HepG2 (cell line): ENCODE data around the gene THBD. TPM values are rescaled to one million over a fixed set of nuclear protein-coding genes. Genes with fewer than 3 reads are reported as not detected.

Experiments
- ATAC-seq: fragments of 200-7000 bp; cut with Tn5 transposase; 3 replicates; pipeline ENCODE4 v1.9.1; 2020; ENCODE audit warnings: mild to moderate bottlenecking, moderate library complexity
- BruUV-seq: library from RNA; stranded (reverse); fragments of 400-500 nt; replicated peaks from 2 replicates; lab custom pipeline; 2021; lab: Mats Ljungman, UMichigan
- CTCF ChIA-PET: fragments of 300-600 bp; formaldehyde crosslinking; extraction: SDS; loops from one replicate; lab custom pipeline; 2021; ENCODE audit warnings: low total read pairs, inconsistent platforms, low intra/inter-chr PET ratio; lab: Yijun Ruan, JAX
- POLR2A ChIA-PET: fragments of 350-600 bp; sonication (Branson Sonifier 250); formaldehyde crosslinking; loops from one replicate; lab custom pipeline; 2020; ENCODE audit warnings: antibody characterized with exemption, inconsistent platforms; lab: Yijun Ruan, JAX
- DNase-seq: peaks from one replicate; pipeline ENCODE4 v3.0.0-alpha.2; 2015; ENCODE audit warnings: low spot score
- FAIRE-seq: peaks from 3 replicates; lab custom pipeline; 2011; peaks lifted over from hg19 to GRCh38; lab: Jason Lieb, UNC
- H2AFZ ChIP-seq: one replicate; pipeline ENCODE4 v1.6.1; 2011; ENCODE audit warnings: low read length, inconsistent platforms
- H3K27ac ChIP-seq: fragments of 300-600 bp; 3 replicates; pipeline ENCODE4 v1.8.0; 2011; ENCODE audit warnings: mixed run types, mild to moderate bottlenecking, mixed read lengths, low read length, inconsistent platforms; ENCODE audit not compliant: insufficient read depth; ENCODE audit errors: extremely low read length
- H3K27me3 ChIP-seq, 2 experiments: fragments of 200-600 bp in 1 of 2; 2 replicates in 1 of 2; 3 replicates in 1 of 2; pipeline versions ENCODE4 v1.6.0 to v1.8.0; 2011; ENCODE audit warnings: low read length in 2 of 2, mild to moderate bottlenecking in 2 of 2, moderate library complexity in 2 of 2, inconsistent platforms in 1 of 2; ENCODE audit not compliant: insufficient read depth in 2 of 2, control insufficient read depth in 1 of 2
- H3K36me3 ChIP-seq, 2 experiments: fragments of 200-600 bp in 1 of 2; replicated peaks in 1 of 2; 2 replicates in 1 of 2; 3 replicates in 1 of 2; pipeline versions ENCODE4 v1.5.1 to v1.8.0; 2011; ENCODE audit warnings: low read length in 2 of 2, inconsistent platforms in 1 of 2; ENCODE audit not compliant: insufficient read depth in 2 of 2, control insufficient read depth in 1 of 2
- H3K4me1 ChIP-seq: 2 replicates; pipeline ENCODE4 v1.5.1; 2012; ENCODE audit warnings: low read length, inconsistent platforms; ENCODE audit not compliant: insufficient read depth
- H3K4me2 ChIP-seq: 2 replicates; pipeline ENCODE4 v1.6.0; 2011; ENCODE audit warnings: low read depth, low read length, inconsistent platforms
- H3K4me3 ChIP-seq, 3 experiments: fragments of 200-600 bp in 1 of 3; sonication (generic), shearing (Covaris generic) in 1 of 3; replicated peaks in 1 of 3; 2 replicates each; pipeline ENCODE4 v1.5.1; 2011 to 2016; ENCODE audit warnings: low read length in 3 of 3, inconsistent platforms in 2 of 3, low read depth in 2 of 3, mild to moderate bottlenecking in 2 of 3, control low read depth in 1 of 3, mixed read lengths in 1 of 3; ENCODE audit not compliant: insufficient read depth in 1 of 3
- H3K79me2 ChIP-seq: one replicate; pipeline ENCODE4 v1.6.1; 2011; ENCODE audit warnings: low read length, inconsistent platforms; ENCODE audit not compliant: insufficient read depth
- H3K9ac ChIP-seq: 2 replicates; pipeline ENCODE4 v1.6.0; 2011; ENCODE audit warnings: mild to moderate bottlenecking, low read depth, low read length, inconsistent platforms; ENCODE audit not compliant: insufficient read depth
- H3K9me3 ChIP-seq: 2 replicates; pipeline ENCODE4 v1.5.1; 2012; ENCODE audit warnings: mild to moderate bottlenecking, low read length
- H4K20me1 ChIP-seq: 2 replicates; pipeline ENCODE4 v1.6.0; 2011; ENCODE audit warnings: inconsistent platforms, mild to moderate bottlenecking, low read length, moderate library complexity; ENCODE audit not compliant: insufficient read depth
- CREB1 ChIP-seq, 2 experiments: fragments of 450-650 bp in 1 of 2; IDR thresholded peaks; 2 replicates each; pipeline ENCODE4 v1.6.1; 2016 to 2017; ENCODE audit warnings: control low read depth in 1 of 2, mild to moderate bottlenecking in 1 of 2, missing compliant biosample characterization in 1 of 2, missing genetic modification characterization in 1 of 2
- ERF ChIP-seq: IDR thresholded peaks from 2 replicates; pipeline ENCODE4 v1.6.1; 2018; ENCODE audit warnings: missing biosample characterization, missing genetic modification reagents
- HMGXB4 ChIP-seq, 2 experiments: sonication (generic) in 1 of 2; formaldehyde crosslinking in 1 of 2; IDR thresholded peaks; 2 replicates each; pipeline versions ENCODE4 v1.4.0 to v1.6.1; 2018 to 2020; ENCODE audit warnings: missing genetic modification reagents in 2 of 2, borderline replicate concordance in 1 of 2, low read depth in 1 of 2, mild to moderate bottlenecking in 1 of 2, missing biosample characterization in 1 of 2
- LCORL ChIP-seq, 2 experiments: fragments of 450-650 bp in 1 of 2; sonication (generic) in 1 of 2; formaldehyde crosslinking in 1 of 2; IDR thresholded peaks; 2 replicates each; pipeline versions ENCODE4 v1.5.0 to v1.6.1; 2017 to 2020; ENCODE audit warnings: antibody characterized with exemption in 1 of 2, missing genetic modification reagents in 1 of 2
- MAFF ChIP-seq: IDR thresholded peaks from 2 replicates; pipeline ENCODE4 v1.6.1; 2011; ENCODE audit warnings: low read depth, low read length, improper control_type of control experiment
- ZNF710 ChIP-seq: sonication (generic); formaldehyde crosslinking; IDR thresholded peaks from 2 replicates; pipeline ENCODE4 v1.5.0; 2020; ENCODE audit warnings: mild to moderate bottlenecking, missing genetic modification reagents, borderline replicate concordance
- ZNF841 ChIP-seq: sonication (generic); formaldehyde crosslinking; IDR thresholded peaks from 2 replicates; pipeline ENCODE4 v1.8.1; 2023; ENCODE audit warnings: missing genetic modification reagents, borderline replicate concordance
- WGBS: methylation state at CpG from one replicate; pipeline ENCODE4 v1.1.6; 2017; ENCODE audit warnings: low lambda C conversion rate; 5-methylcytosine and 5-hydroxymethylcytosine counted together
- in situ Hi-C: cut with HindIII; loops from 2 replicates; pipeline ENCODE4 v1.10.0; 2017; ENCODE audit warnings: low pct_unique_long_range_greater_than_20kb; ENCODE audit not compliant: extremely low pct_ligation_motif_present
- intact Hi-C: fragments of 100-400 bp; cut with micrococcal nuclease; formaldehyde crosslinking; loops from one replicate; pipeline ENCODE4 v1.10.0; 2022; ENCODE audit not compliant: unreplicated experiment
- polyA plus RNA-seq, 8 experiments: library from polyadenylated mRNA; depleted of rRNA in 3 of 8; stranded (reverse) in 7 of 8; unstranded in 1 of 8; fragments of >200 nt; fragmentation: Illumina TruSeq in 4 of 8; extraction: Trizol in 4 of 8; gene quantifications; 2 replicates each; pipeline versions ENCODE4 v1.2.1 to v1.2.3, GENCODE V29; 2011 to 2016; ENCODE audit warnings: low read depth in 4 of 8, missing spikeins in 1 of 8, mixed read lengths in 1 of 8; ENCODE audit not compliant: insufficient read depth in 1 of 8
- total RNA-seq, 5 experiments: library from RNA; depleted of rRNA; stranded (reverse); fragments of >200 nt; fragmentation: Illumina TruSeq; extraction: Trizol; gene quantifications; 2 replicates each; pipeline ENCODE4 v1.2.3, GENCODE V29; 2016; ENCODE audit warnings: low read depth in 1 of 5

THBD gene
- total and polyA plus RNA-seq, 2 of the 13 experiments (the other 11 are each of a cell fraction or from before 2014, with no cell fraction given) = 0.03 TPM; not detected in 1

- TF ChIP-seq HMGXB4 (CRISPR knock-in tag; IDR thresholded peaks at IDR 0.05; ENCODE audit: borderline replicate concordance in 1 of 2, low read depth in 1 of 2) (no peak), ZNF841 (CRISPR knock-in tag) (no peak), MAFF (peak; percentile 91), ERF (CRISPR knock-in tag) (no peak)
- TF ChIP-seq, all 625 proteins: peak for 3
These were observed 36.0 kb downstream of the THBD start (continued) for GRCh38 chr20:23013429-23013828.

GRCh38 chr20:23011008-23011721, 38.3 kb downstream of the THBD start:
- Histone ChIP-seq H2AFZ (no peak overlapping the region), H3K4me2 (no peak overlapping the region), H3K4me3 (no peak overlapping the region), H3K79me2 (no peaks in the 10 kb centered on the region), H3K9ac (no peak overlapping the region), H3K27me3 (0 out of 5 replicates have a peak, but pooled peaks cover 0 to 6% of the 10 kb centered on the region in 2 experiments), H3K9me3 (no peaks in the 10 kb centered on the region), H3K36me3 (no peaks in the 10 kb centered on the region), H4K20me1 (no peaks in the 10 kb centered on the region), H3K4me1 (no peaks in the 10 kb centered on the region), H3K27ac (no peak overlapping the region)
- WGBS = 29% methylated on average over 11 of the region's 11 CpGs
- DNase-seq (no peak), FAIRE-seq (no peak), ATAC-seq (no peak)
- ChIA-PET CTCF (no interaction called here), POLR2A (no interaction called here)
- intact Hi-C loops = no loop called here
- BruUV-seq = no TSS peak
- in situ Hi-C loops = no loop called here
- TF ChIP-seq CREB1 (IDR thresholded peaks at IDR 0.05) (peak; percentile 59; the same call in 1 of the 2 replicates), CREB1 (CRISPR knock-in tag; IDR thresholded peaks at IDR 0.05) (no peak), ZNF710 (CRISPR knock-in tag) (no peak), LCORL (IDR thresholded peaks at IDR 0.05) (0 out of 2 replicates have a peak, but pooled peaks have one; percentile 26), LCORL (CRISPR knock-in tag; IDR thresholded peaks at IDR 0.05) (no peak)
